ENCODE measurements around the gene SNCAIP.
"Not testable (repeated sequence)": the region's sequence is repeated elsewhere in the genome, so short reads cannot be mapped to it uniquely, and the experiment has no call there.

The SNCAIP gene

DNA sequence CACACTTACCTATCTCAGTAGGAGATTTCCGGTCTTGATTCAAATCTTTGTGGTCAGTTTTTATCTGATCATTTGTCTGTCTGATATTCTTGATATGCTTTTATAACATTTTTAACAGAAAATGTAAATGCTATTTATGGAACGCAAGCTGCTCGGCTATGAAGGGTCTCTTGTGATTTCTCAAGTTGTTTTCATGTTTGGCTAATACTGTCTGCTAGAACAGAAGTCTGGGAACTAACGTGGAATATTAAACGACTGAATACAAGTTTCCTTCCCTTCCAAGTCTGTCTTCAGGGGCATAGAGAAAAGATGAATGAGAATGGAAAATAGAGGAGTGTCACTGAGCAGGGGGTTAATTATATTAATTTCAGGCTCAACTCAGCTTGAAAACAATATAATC lies 27.6 kb downstream of the SNCAIP start:
- DNase-seq (ENCODE audit: insufficient read length, low spot score), result no peak
- TF ChIP-seq, protein P1, sequence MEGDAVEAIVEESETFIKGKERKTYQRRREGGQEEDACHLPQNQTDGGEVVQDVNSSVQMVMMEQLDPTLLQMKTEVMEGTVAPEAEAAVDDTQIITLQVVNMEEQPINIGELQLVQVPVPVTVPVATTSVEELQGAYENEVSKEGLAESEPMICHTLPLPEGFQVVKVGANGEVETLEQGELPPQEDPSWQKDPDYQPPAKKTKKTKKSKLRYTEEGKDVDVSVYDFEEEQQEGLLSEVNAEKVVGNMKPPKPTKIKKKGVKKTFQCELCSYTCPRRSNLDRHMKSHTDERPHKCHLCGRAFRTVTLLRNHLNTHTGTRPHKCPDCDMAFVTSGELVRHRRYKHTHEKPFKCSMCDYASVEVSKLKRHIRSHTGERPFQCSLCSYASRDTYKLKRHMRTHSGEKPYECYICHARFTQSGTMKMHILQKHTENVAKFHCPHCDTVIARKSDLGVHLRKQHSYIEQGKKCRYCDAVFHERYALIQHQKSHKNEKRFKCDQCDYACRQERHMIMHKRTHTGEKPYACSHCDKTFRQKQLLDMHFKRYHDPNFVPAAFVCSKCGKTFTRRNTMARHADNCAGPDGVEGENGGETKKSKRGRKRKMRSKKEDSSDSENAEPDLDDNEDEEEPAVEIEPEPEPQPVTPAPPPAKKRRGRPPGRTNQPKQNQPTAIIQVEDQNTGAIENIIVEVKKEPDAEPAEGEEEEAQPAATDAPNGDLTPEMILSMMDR (IDR thresholded peaks at IDR 0.05; ENCODE audit: insufficient read depth, missing control alignments), result no peak
- no peak for FAIRE-seq

DNA sequence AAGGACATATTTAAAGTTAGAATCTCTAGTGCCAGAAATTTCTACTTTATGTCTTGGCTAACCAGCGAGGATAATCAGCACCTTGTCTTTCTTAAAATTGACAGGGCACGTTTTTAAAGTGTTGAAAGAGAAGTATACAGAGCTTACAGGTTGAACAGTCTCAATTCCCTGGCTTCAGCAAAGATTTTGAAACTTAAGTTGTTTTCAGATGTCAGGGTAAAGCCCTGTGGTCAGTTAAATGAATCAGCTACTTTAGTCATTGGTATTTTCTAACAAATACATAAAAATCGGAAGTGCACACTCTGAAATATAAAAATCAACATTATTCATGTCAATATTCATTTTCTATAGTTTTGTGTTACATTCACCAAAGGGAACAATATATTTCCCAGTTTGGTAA lies 29.1 kb downstream of the SNCAIP start:
- DNase-seq (ENCODE audit: insufficient read length, low spot score), result no peak
- TF ChIP-seq, protein P1 (IDR thresholded peaks at IDR 0.05; ENCODE audit: insufficient read depth, missing control alignments), result no peak
- FAIRE-seq, result no peak

DNA sequence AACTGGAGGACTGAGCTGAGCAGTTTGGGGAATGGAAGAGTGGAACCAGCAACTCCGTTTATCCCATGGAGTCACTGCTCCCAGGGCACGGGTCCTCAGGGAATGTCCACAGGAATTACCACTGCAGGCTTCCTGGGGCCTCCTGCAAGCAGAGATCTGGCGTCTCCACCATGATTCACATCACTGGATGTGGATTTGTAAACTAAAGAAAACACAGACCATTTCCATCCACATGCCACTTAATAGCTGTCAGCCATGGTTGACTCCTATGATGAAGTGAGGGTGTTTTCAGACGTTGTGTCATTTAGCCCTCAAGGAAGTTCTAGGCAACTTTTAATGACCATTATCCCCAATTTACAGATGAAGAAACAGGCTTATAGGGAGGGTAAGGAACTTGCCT lies 30.2 kb downstream of the SNCAIP start:
- TF ChIP-seq, protein P1 (IDR thresholded peaks at IDR 0.05; ENCODE audit: insufficient read depth, missing control alignments), result no peak
- no peak for FAIRE-seq
- DNase-seq (ENCODE audit: insufficient read length, low spot score), result no peak

DNA sequence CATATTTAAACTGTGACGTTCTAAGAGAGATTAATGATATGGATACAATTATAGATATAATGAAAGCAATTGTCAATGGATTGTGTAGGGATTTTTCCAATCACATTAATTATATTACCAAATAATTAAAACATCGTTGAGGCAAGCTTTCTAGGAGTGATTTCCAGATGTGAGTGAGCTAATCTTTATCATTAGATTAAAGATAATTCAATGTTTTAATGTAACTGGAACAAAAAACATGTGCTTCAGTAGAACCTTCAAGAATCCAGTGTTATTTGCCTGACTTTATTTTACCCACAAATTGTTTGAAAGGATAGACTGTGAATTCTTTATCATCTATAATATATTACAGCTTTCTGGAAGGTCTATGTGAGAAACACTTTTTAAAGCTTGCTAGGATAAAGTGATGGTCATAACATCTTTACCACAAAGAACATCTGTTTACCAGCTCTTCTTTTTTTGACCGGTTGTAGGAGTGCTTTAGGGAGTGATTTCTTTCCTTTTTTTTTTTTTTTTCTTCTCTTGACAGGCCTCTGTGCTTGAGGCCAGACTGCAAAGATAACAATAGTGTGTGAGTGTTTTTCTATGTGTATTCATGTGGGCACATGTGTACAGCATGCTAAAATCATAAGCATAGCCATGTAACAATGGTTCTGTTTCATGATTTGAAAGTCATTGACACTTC lies 35.0 kb downstream of the SNCAIP start:
- DNase-seq (ENCODE audit: insufficient read length, low spot score) (no peak), FAIRE-seq (no peak)
- TF ChIP-seq, protein P1 (IDR thresholded peaks at IDR 0.05; ENCODE audit: insufficient read depth, missing control alignments), result no peak

DNA sequence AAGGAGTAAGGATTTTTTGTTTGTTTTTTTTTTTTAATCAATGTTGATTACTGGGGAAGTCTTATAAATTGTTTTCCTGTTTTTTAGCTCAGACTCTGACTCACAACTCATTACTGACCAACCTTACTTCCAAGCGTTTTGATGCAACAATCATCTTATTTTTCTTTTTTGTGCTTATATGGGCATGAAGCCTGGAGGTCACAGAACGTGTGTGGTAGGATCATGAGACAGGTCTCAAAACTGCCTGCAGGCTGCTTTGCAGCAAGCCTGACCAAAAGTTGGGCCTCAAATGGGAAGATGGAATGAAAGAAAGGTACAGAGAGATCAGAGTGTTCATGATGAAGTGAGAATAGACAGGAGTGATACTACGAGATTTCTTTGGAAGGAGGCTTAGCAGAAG lies 38.5 kb downstream of the SNCAIP start:
- FAIRE-seq (no peak), DNase-seq (ENCODE audit: insufficient read length, low spot score) (no peak)
- TF ChIP-seq, protein P1 (IDR thresholded peaks at IDR 0.05; ENCODE audit: insufficient read depth, missing control alignments), result no peak

DNA sequence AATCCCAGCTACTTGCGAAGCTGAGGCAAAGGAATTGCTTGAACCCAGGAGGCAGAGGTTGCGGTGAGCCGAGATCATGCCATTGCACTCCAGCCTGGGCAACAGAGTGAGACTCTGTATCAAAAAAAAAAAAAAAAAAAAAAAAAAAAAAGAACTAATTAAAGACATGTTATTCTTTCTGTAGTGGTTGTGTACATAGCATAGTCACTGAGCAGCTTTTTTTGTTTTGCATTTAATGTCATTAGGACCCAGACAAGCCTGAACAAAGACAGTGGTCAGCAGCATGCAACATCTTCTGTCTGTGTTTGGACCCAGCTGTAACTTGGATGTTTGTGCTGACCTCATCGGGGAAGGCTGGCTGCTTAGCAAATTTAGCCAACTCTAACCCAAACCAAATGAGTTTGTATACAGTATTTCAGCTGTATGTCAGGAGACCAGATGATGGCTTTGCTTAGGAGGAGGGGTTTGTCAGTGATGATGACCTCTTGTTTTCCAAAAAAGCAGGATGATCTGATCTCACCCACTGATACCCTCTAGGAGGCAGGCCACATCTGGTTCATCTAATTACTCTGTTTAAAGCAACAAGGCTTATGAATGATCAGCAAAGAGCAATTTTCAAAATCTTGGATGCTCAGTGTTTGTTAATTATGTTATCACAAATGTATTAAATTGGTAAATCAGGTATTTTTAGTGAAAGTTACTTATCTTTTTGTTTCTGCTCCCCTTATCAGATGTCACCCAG lies 39.5 kb downstream of the SNCAIP start:
- DNase-seq (ENCODE audit: insufficient read length, low spot score), result no peak
- TF ChIP-seq, protein P1 (IDR thresholded peaks at IDR 0.05; ENCODE audit: insufficient read depth, missing control alignments), result no peak
- FAIRE-seq, result no peak

DNA sequence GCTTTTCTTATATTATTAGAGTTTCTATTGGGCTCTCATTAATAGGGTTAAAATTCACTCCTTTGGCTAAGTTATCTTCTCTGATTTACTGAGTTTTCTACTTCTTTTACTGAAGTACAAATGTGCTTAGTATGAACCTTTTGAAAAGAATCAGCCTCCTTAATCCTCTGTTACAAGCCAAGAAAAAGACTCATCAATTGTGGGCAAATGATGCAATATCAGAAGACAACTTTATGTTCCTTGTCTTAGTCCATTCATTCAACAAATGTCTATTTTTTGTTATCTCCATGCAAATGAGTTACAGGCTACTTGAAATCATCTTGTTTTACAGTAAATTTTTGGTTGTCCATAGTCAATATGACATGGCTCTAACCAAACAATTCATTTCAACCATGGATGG lies 40.3 kb downstream of the SNCAIP start:
- DNase-seq (ENCODE audit: insufficient read length, low spot score), result no peak
- no peak for FAIRE-seq
- TF ChIP-seq, protein P1 (IDR thresholded peaks at IDR 0.05; ENCODE audit: insufficient read depth, missing control alignments), result no peak

DNA sequence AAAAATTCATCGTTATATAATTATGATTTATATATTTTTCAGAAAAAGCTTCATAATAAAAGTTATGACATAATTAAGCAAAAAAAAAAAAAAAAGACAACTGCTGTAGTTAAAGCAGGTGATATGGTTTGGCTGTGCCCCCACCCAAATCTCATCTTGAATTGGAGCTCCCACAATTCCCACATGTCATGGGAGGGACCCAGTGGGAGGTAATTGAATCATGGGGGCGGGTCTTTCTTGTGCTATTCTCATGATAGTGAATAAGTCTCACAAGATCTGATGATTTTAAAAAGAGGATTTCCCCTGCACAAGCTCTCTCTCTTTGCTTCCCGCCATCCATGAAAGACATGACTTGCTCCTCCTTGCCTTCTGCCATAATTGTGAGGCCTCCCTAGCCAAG lies 41.3 kb downstream of the SNCAIP start:
- DNase-seq (ENCODE audit: insufficient read length, low spot score); FAIRE-seq: not testable (repeated sequence)

Measured in D721Med (cell line).